Activated CD8-positive, alpha-beta memory T cell treated with anti-CD3 and anti-CD28 coated beads for 48 hours (primary cell): ENCODE results near the gene SEMA3F.

Experiments
- DNase-seq, 3 experiments: peaks; one replicate each; pipeline ENCODE4 v3.0.0-alpha.2; 2020; ENCODE audit warnings: low read depth in 2 of 3, low spot score in 2 of 3

SEMA3F gene

GRCh38 chr3:50230794-50231125 is 75.6 kb downstream of the SEMA3F start:
- no peak for DNase-seq

- DNase-seq, result no peak
Observed at GRCh38 chr3:50231581-50231980, 76.5 kb downstream of the SEMA3F start.

- no peak for DNase-seq
Observed at GRCh38 chr3:50232303-50232702, 77.2 kb downstream of the SEMA3F start.

GRCh38 chr3:50233176-50233575 is 78.1 kb downstream of the SEMA3F start:
- no peak for DNase-seq

- peak; percentile 94 to 98 (median 95) for DNase-seq
Observed at GRCh38 chr3:50235716-50236483, 80.8 kb downstream of the SEMA3F start, which contains the start of gene GNAI2. Gene GNAI2, plus strand, starts transcription at chr3:50236204. Its CDS starts 132 bp downstream, at chr3:50236336.

- no peak for DNase-seq
Observed at GRCh38 chr3:50236484-50237132, 81.5 kb downstream of the SEMA3F start.

GRCh38 chr3:50237133-50237651 is 82.1 kb downstream of the SEMA3F start:
- no peak for DNase-seq

- DNase-seq, result peak; percentile 57 to 76 (median 71)
Observed at GRCh38 chr3:50237754-50238548, 82.8 kb downstream of the SEMA3F start.

GRCh38 chr3:50238549-50239026 is 83.5 kb downstream of the SEMA3F start:
- DNase-seq, result no peak
